Vagina (tissue), 2 donors: Measurements from ENCODE around the gene IQGAP1.

Source experiments
- POLR2AphosphoS5 ChIP-seq, 2 donors: sonication (generic); formaldehyde crosslinking; IDR thresholded peaks; one replicate each; pipeline ENCODE4 v1.9.0; 2017; ENCODE audit warnings: antibody characterized with exemption in 2 of 2, mild to moderate bottlenecking in 2 of 2, low read depth in 1 of 2; ENCODE audit not compliant: insufficient read depth in 1 of 2
- TF ChIP-seq, protein P1 (sequence below), 3 experiments: fragments of 450-650 bp in 2 of 3; fragments of 200-600 bp in 1 of 3; sonication (generic) in 1 of 3; IDR thresholded peaks; one replicate each; pipeline ENCODE4 v1.5.1; 2017 to 2019; ENCODE audit warnings: antibody characterized with exemption in 3 of 3, mild to moderate bottlenecking in 2 of 3, moderate library complexity in 2 of 3

DNA sequence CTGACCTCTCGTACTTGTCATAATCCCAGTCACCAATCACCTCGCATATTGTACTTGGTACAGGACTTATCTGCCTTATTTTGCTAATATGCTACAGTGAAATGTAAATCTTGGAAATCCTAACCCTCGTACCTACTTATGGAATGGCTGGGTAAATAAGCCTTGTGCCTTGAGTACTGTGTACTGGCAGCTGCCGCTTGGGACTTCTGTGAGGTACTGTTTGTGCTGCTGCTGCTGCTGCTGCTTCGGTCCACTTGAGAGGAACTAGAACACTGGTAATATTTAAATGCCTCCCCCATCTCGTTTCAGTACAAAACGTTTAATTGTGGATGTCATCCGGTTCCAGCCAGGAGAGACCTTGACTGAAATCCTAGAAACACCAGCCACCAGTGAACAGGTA lies 99.1 kb downstream of the IQGAP1 start:
- TF ChIP-seq, protein P1, sequence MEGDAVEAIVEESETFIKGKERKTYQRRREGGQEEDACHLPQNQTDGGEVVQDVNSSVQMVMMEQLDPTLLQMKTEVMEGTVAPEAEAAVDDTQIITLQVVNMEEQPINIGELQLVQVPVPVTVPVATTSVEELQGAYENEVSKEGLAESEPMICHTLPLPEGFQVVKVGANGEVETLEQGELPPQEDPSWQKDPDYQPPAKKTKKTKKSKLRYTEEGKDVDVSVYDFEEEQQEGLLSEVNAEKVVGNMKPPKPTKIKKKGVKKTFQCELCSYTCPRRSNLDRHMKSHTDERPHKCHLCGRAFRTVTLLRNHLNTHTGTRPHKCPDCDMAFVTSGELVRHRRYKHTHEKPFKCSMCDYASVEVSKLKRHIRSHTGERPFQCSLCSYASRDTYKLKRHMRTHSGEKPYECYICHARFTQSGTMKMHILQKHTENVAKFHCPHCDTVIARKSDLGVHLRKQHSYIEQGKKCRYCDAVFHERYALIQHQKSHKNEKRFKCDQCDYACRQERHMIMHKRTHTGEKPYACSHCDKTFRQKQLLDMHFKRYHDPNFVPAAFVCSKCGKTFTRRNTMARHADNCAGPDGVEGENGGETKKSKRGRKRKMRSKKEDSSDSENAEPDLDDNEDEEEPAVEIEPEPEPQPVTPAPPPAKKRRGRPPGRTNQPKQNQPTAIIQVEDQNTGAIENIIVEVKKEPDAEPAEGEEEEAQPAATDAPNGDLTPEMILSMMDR (IDR thresholded peaks at IDR 0.05) = no peak
- no peak for TF ChIP-seq POLR2AphosphoS5 (IDR thresholded peaks at IDR 0.05; ENCODE audit: insufficient read depth in 1 of 2, low read depth in 1 of 2)
